LNCAP (cell line): ENCODE data around the gene GPR141.

Source experiments
- TF ChIP-seq, protein P1 (sequence below): fragments of 450-650 bp; IDR thresholded peaks from 2 replicates; pipeline ENCODE4 v1.5.1; 2017; ENCODE audit warnings: mild to moderate bottlenecking

GPR141 gene

DNA sequence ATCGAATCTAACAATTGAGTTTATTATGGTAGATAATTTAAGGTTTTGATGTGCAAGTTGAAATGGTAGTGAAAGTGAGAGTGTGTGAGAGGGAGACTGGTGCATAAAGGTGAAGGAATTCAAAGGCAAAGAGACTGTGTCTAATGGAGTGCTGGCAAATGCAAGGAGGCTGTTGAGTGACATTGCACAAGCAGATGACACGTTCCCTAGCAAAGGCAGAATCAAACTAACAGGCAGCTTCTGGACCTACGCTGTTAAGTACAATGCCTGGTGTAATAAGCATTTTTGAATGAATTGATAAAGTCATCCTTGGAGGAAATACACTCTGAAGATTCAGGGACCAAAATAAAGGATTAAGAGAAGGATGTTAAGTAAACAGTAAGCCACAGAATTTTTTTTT, 11.7 kb upstream of the GPR141 start:
- TF ChIP-seq, protein P1, sequence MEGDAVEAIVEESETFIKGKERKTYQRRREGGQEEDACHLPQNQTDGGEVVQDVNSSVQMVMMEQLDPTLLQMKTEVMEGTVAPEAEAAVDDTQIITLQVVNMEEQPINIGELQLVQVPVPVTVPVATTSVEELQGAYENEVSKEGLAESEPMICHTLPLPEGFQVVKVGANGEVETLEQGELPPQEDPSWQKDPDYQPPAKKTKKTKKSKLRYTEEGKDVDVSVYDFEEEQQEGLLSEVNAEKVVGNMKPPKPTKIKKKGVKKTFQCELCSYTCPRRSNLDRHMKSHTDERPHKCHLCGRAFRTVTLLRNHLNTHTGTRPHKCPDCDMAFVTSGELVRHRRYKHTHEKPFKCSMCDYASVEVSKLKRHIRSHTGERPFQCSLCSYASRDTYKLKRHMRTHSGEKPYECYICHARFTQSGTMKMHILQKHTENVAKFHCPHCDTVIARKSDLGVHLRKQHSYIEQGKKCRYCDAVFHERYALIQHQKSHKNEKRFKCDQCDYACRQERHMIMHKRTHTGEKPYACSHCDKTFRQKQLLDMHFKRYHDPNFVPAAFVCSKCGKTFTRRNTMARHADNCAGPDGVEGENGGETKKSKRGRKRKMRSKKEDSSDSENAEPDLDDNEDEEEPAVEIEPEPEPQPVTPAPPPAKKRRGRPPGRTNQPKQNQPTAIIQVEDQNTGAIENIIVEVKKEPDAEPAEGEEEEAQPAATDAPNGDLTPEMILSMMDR: no peak

DNA sequence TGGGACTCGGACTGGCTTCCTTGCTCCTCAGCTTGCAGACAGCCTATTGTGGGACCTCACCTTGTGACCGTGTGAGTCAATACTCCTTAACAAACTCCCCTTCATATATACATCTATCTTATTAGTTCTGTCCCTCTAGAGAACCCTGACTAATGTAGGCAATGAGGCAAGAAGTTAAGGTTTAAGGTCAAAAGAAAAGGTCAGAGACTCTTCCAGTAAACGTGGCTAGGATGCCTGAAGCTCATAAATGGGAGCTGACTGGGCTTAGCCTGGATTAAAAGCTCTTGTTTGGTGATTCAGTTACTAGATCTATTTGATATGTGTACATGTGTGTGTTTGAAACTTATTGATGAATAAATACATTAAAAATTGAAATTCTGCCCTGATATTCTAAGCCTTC, 10.6 kb upstream of the GPR141 start:
- TF ChIP-seq, protein P1: no peak

DNA sequence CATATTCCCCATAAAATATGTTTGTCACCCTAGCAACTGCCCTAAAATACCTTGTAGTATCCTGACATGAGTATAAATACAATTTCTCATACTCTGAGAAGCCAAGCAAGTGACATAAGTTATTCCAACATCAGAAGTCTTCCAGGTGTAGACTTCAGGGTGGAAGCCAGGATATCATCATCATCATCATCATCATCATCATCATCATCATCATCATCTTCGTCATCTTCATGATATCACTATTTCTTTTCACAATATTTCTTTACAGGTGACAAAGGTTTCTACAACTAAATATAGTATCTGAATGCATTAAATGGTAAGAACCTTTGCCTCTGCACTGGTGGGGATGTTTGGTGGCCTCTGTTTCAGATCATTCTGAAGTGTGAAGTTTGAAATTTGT, 10.0 kb upstream of the GPR141 start:
- TF ChIP-seq, protein P1: no peak

DNA sequence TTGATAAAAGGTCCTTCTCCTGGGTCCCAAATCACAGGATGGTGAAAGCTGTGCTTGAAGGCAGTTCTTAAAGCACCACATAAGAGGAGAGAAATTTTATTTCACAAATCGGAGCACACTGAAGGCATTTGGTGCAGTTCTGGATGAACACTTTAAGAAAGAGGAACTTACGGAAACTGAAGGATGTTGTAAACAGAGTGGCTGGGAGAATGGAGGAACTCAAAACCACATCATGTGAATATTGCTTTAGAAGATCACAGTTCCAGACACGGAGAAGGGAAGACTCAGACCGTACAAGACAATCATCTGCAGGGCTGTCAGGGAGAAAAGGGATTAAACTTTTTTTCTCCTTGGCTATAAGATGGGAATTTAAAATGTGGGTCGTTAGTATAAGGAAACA, 9.0 kb upstream of the GPR141 start:
- TF ChIP-seq, protein P1: no peak

DNA sequence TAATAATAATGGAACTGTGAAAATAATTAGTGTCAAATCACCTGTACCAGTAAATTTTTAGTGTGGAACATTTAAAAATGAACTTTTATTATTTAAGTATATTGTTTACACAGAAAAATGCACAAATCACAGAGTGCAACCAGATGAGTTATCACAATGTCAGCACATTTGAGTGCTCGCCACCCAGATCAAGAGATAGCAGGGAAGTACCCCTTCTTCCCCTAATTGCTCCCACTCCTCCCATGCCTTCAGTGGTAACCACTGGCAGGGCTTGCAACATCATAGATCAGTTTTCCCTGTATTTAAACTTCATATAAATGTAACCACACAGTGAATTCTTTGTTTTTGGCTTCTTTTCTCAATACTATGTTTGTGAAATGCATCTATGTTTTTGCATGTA, 7.8 kb upstream of the GPR141 start:
- TF ChIP-seq, protein P1: no peak

DNA sequence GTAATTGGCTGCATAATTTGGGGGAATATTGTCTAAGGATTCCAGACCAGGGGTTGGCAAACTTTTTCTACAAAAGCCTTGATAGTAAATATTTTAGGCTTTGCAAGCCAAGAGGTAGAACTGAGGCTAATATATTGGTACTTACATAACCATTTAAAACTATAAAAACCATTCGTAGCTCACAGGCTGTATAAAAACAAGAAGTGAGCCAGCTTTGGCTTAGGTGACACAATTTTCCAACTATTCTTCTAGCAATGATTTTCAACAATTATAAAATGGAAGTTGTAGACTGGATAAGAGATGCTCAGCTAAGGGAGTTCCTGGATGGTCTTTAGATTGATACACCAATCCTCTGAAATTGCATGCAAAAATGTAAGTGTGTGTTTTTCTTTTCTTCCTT, 1.4 kb downstream of the GPR141 start:
- TF ChIP-seq, protein P1: no peak

DNA sequence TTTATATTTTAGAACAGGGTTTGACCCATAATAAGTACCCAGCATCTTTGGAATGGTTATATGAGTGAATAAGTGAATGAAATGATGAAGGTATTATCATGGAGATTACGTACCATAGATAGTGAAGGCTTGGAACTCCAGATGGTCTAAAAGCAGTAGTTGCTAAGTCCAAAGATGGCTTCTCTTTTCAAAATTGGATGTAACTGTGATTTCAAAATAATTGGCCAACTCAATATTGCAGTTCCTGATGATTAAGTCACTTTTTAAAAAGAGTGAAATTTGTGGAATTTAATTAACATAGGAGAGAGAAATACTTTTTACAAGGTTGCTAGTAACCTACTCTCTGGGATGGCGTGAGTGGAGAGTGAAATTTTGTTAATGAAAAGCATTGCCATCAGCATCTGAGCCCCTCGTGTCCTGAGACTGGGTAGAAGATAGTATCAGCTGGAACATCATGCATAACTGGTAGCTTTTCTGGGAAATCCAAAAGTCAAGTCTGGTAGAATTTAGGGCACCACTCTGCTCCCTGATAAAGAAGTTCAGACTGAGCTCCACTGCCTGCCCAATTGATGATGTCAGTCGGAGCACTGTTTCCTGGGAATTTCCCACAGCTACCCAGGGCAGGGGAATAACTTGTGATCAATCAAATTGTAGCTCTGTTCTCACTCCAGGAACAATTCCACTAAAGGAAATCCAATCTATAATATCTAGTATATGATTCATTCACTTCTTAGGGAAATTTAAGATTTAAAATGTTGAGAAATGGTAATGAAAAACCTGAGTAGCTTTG, 3.2 kb downstream of the GPR141 start:
- TF ChIP-seq, protein P1: no peak

DNA sequence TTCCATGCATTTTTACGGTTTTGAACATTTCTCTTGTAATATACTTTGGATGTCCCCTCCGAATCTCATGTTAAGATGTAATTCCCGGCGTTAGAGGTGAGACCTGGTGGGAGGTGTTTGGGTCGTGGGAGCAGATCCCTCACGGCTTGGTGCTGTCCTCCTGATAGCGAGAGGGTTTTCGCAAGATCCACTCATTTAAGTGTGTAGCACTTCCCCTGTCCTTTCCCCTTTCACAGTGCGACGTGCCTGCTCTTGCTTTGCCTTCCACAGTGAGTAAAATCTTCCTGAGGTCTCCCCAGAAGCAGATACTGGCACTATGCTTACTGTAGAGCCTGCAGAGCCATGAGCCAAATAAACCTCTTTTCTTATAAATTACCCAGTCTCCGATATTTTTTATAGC, 6.6 kb downstream of the GPR141 start:
- TF ChIP-seq, protein P1: no peak
